ENCODE results near the gene PLOD2.

- no peak for TF ChIP-seq YY1 (IDR thresholded peaks at IDR 0.05)
- TF ChIP-seq ATF3 (IDR thresholded peaks at IDR 0.05), result no peak
- no peak for TF ChIP-seq CTCF (IDR thresholded peaks at IDR 0.05; ENCODE audit: low read depth, low read length, missing input control)
- no peak for TF ChIP-seq GABPA (IDR thresholded peaks at IDR 0.05 in 1 of 2, conservative IDR thresholded peaks at IDR 0.05 in 1 of 2)
- no peak for TF ChIP-seq JUND (IDR thresholded peaks at IDR 0.05)
- no peak for TF ChIP-seq TAF1 (conservative IDR thresholded peaks at IDR 0.05)
- TF ChIP-seq SP1 (IDR thresholded peaks at IDR 0.05), result no peak
- TF ChIP-seq FOXA1 (IDR thresholded peaks at IDR 0.05), result no peak
- no peak for TF ChIP-seq REST (IDR thresholded peaks at IDR 0.05)
- no peak for TF ChIP-seq RXRA (IDR thresholded peaks at IDR 0.05)
- TF ChIP-seq ZBTB33 (IDR thresholded peaks at IDR 0.05), result no peak
- no peak for TF ChIP-seq NR2F2 (IDR thresholded peaks at IDR 0.05)
- TF ChIP-seq RAD21 (IDR thresholded peaks at IDR 0.05), result no peak
- TF ChIP-seq MAX (IDR thresholded peaks at IDR 0.05), result no peak
These were observed 141.5 kb downstream of the PLOD2 start for GRCh38 chr3:146019508-146019907.

All from liver (tissue), 3 donors.